H1 (cell line): ENCODE data around the gene PIGU. TPM values are rescaled to one million over a fixed set of nuclear protein-coding genes. Genes with fewer than 3 reads are reported as not detected.

Experiments
- CTCF ChIA-PET: fragments of 300-600 bp; sonication (Branson Sonifier 250); formaldehyde crosslinking; loops from one replicate; lab custom pipeline; 2021; ENCODE audit not compliant: partially characterized antibody; lab: Charles Lee
- POLR2A ChIA-PET: fragments of 300-600 bp; sonication (Branson Sonifier 250); formaldehyde crosslinking; loops from one replicate; lab custom pipeline; 2021; ENCODE audit warnings: inconsistent platforms; ENCODE audit not compliant: partially characterized antibody; lab: Charles Lee
- DNase-seq, 2 experiments: peaks; one replicate each; pipeline versions ENCODE4 v3.0.0 to v3.0.0-alpha.2; 2010 to 2022; ENCODE audit warnings: low spot score in 2 of 2, low read depth in 1 of 2, mixed read lengths in 1 of 2
- FAIRE-seq: peaks from 2 replicates; lab custom pipeline; 2011; peaks lifted over from hg19 to GRCh38; lab: Jason Lieb, UNC
- H2AFZ ChIP-seq: 2 replicates; pipeline ENCODE4 v1.8.1; 2012; ENCODE audit warnings: low read length, inconsistent platforms
- H2AK5ac ChIP-seq: 2 replicates; pipeline ENCODE4 v1.6.1; 2013; ENCODE audit warnings: low read depth, low read length
- H2BK120ac ChIP-seq: replicated peaks from 2 replicates; pipeline ENCODE3; 2013; ENCODE audit warnings: low read depth, low read length, inconsistent platforms
- H2BK12ac ChIP-seq: 2 replicates; pipeline ENCODE4 v1.6.1; 2013; ENCODE audit warnings: low read depth, low read length
- H2BK15ac ChIP-seq: 2 replicates; pipeline ENCODE4 v1.6.1; 2013; ENCODE audit warnings: low read length
- H2BK20ac ChIP-seq: 2 replicates; pipeline ENCODE4 v1.6.1; 2013; ENCODE audit warnings: low read length
- H2BK5ac ChIP-seq: 2 replicates; pipeline ENCODE4 v1.6.1; 2013; ENCODE audit warnings: low read depth, low read length
- H3K14ac ChIP-seq: 2 replicates; pipeline ENCODE4 v1.6.1; 2013; ENCODE audit warnings: inconsistent platforms; ENCODE audit not compliant: insufficient read length
- H3K18ac ChIP-seq: 2 replicates; pipeline ENCODE4 v1.6.1; 2013; ENCODE audit warnings: low read length; ENCODE audit errors: extremely low read depth
- H3K23ac ChIP-seq: 2 replicates; pipeline ENCODE4 v1.6.1; 2013; ENCODE audit warnings: inconsistent platforms; ENCODE audit not compliant: insufficient read length
- H3K23me2 ChIP-seq: 2 replicates; pipeline ENCODE4 v1.6.1; 2013; ENCODE audit warnings: low read depth, low read length
- H3K27ac ChIP-seq: 2 replicates; pipeline ENCODE4 v1.6.1; 2011; ENCODE audit warnings: low read depth, low read length, inconsistent platforms
- H3K27me3 ChIP-seq, 4 experiments: replicated peaks in 1 of 4; 1 replicate in 1 of 4; 2 replicates in 3 of 4; pipeline versions ENCODE4 v1.6.1 to v1.8.1; 2011 to 2013; ENCODE audit warnings: low read length in 3 of 4, mild to moderate bottlenecking in 3 of 4, inconsistent platforms in 2 of 4, mixed read lengths in 2 of 4, moderate library complexity in 1 of 4; ENCODE audit not compliant: control insufficient read depth in 3 of 4, insufficient read depth in 3 of 4; ENCODE audit errors: extremely low read depth in 1 of 4
- H3K36me3 ChIP-seq, 4 experiments: 2 replicates each; pipeline versions ENCODE4 v1.6.1 to v1.8.1; 2011 to 2013; ENCODE audit warnings: mild to moderate bottlenecking in 4 of 4, low read length in 3 of 4, moderate library complexity in 2 of 4, control low read depth in 1 of 4, inconsistent platforms in 1 of 4; ENCODE audit not compliant: insufficient read depth in 4 of 4, control insufficient read depth in 2 of 4
- H3K4ac ChIP-seq: replicated peaks from 2 replicates; pipeline ENCODE3; 2013; ENCODE audit warnings: low read length, low read depth, mixed read lengths, inconsistent platforms; ENCODE audit not compliant: insufficient read length
- H3K4me1 ChIP-seq, 4 experiments: replicated peaks in 1 of 4; 1 replicate in 1 of 4; 2 replicates in 3 of 4; pipeline versions ENCODE4 v1.6.1 to v1.8.1; 2011 to 2013; ENCODE audit warnings: low read length in 3 of 4, inconsistent platforms in 2 of 4, mixed read lengths in 1 of 4; ENCODE audit not compliant: insufficient read depth in 4 of 4, control insufficient read depth in 3 of 4
- H3K4me2 ChIP-seq, 2 experiments: 2 replicates each; pipeline versions ENCODE4 v1.6.1 to v1.8.1; 2011 to 2013; ENCODE audit warnings: low read depth in 2 of 2, low read length in 2 of 2, control low read depth in 1 of 2, inconsistent platforms in 1 of 2, mild to moderate bottlenecking in 1 of 2; ENCODE audit not compliant: insufficient read depth in 1 of 2
- H3K4me3 ChIP-seq, 4 experiments: fragments of 200-600, 300-600 bp in 1 of 4; sonication (generic), shearing (Covaris generic), sonication (Bioruptor Twin) in 1 of 4; 2 replicates each; pipeline versions ENCODE4 v1.5.1 to v1.8.1; 2011 to 2016; ENCODE audit warnings: low read length in 4 of 4, low read depth in 3 of 4, control low read depth in 2 of 4, inconsistent platforms in 2 of 4, mild to moderate bottlenecking in 2 of 4, mixed read lengths in 1 of 4, moderate library complexity in 1 of 4; ENCODE audit not compliant: insufficient read depth in 2 of 4; ENCODE audit errors: extremely low read depth in 1 of 4
- H3K56ac ChIP-seq: replicated peaks from 2 replicates; pipeline ENCODE3; 2013; ENCODE audit warnings: low read depth, mild to moderate bottlenecking, mixed read lengths, low read length, inconsistent platforms; ENCODE audit not compliant: insufficient read length
- H3K79me1 ChIP-seq: 2 replicates; pipeline ENCODE4 v1.6.1; 2013; ENCODE audit warnings: low read depth, low read length, control low read depth
- H3K79me2 ChIP-seq, 2 experiments: 2 replicates each; pipeline versions ENCODE4 v1.6.1 to v1.8.1; 2012 to 2013; ENCODE audit warnings: low read length in 2 of 2, mild to moderate bottlenecking in 2 of 2, inconsistent platforms in 1 of 2; ENCODE audit not compliant: insufficient read depth in 2 of 2, control insufficient read depth in 1 of 2
- H3K9ac ChIP-seq, 4 experiments: replicated peaks in 1 of 4; 1 replicate in 1 of 4; 2 replicates in 3 of 4; pipeline versions ENCODE4 v1.6.1 to v1.8.1; 2011 to 2013; ENCODE audit warnings: low read depth in 3 of 4, low read length in 3 of 4, control low read depth in 2 of 4, mild to moderate bottlenecking in 2 of 4, moderate library complexity in 2 of 4, inconsistent platforms in 1 of 4; ENCODE audit errors: extremely low read depth in 1 of 4
- H3K9me3 ChIP-seq, 2 experiments: 2 replicates each; pipeline versions ENCODE4 v1.6.1 to v1.8.1; 2012 to 2013; ENCODE audit warnings: mild to moderate bottlenecking in 2 of 2, moderate library complexity in 2 of 2, control low read depth in 1 of 2, inconsistent platforms in 1 of 2, low read depth in 1 of 2, low read length in 1 of 2, mixed read lengths in 1 of 2; ENCODE audit not compliant: insufficient read depth in 2 of 2
- H4K20me1 ChIP-seq, 2 experiments: replicated peaks in 1 of 2; 2 replicates each; pipeline versions ENCODE3 to v1.8.1; 2011 to 2013; ENCODE audit warnings: inconsistent platforms in 2 of 2, low read length in 2 of 2, mild to moderate bottlenecking in 1 of 2; ENCODE audit not compliant: insufficient read depth in 2 of 2, control insufficient read depth in 1 of 2
- H4K5ac ChIP-seq: 2 replicates; pipeline ENCODE4 v1.6.1; 2013; ENCODE audit warnings: low read length, low read depth, mixed read lengths, inconsistent platforms; ENCODE audit not compliant: insufficient read length
- H4K8ac ChIP-seq: 2 replicates; pipeline ENCODE4 v1.8.0; 2013; ENCODE audit warnings: mild to moderate bottlenecking, moderate library complexity, low read length, inconsistent platforms; ENCODE audit not compliant: insufficient read depth; ENCODE audit errors: extremely low read depth
- H4K91ac ChIP-seq: replicated peaks from 2 replicates; pipeline ENCODE3; 2013; ENCODE audit warnings: low read length, mixed read lengths, inconsistent platforms; ENCODE audit not compliant: insufficient read length
- BRCA1 ChIP-seq: IDR thresholded peaks from 2 replicates; pipeline ENCODE4 v1.6.1; 2012; ENCODE audit warnings: low read depth, low read length, improper control_type of control experiment
- CBX5 ChIP-seq: fragments of 300-800, 300-1000 bp; sonication (generic); IDR thresholded peaks from 2 replicates; pipeline ENCODE4 v1.7.1; 2016; ENCODE audit warnings: antibody characterized with exemption, low read length, low read depth
- CBX8 ChIP-seq: fragments of 300-800, 300-1000 bp; sonication (generic); IDR thresholded peaks from 2 replicates; pipeline ENCODE4 v1.7.1; 2016; ENCODE audit warnings: low read depth, low read length, borderline replicate concordance
- CHD1 ChIP-seq: IDR thresholded peaks from 2 replicates; pipeline ENCODE4 v1.6.1; 2012; ENCODE audit warnings: low read depth, low read length, improper control_type of control experiment
- CREB1 ChIP-seq: IDR thresholded peaks from 2 replicates; pipeline ENCODE4 v1.6.1; 2012; ENCODE audit warnings: inconsistent platforms
- CTBP2 ChIP-seq: IDR thresholded peaks from 2 replicates; pipeline ENCODE4 v1.7.0; 2011; ENCODE audit warnings: borderline replicate concordance, mild to moderate bottlenecking, moderate library complexity, mixed read lengths, low read length; ENCODE audit not compliant: insufficient read depth, insufficient read length
- POLR2A ChIP-seq, 2 experiments: IDR thresholded peaks; 1 replicate in 1 of 2; 2 replicates in 1 of 2; pipeline ENCODE4 v1.6.1; 2011; ENCODE audit warnings: low read depth in 2 of 2, low read length in 2 of 2, mild to moderate bottlenecking in 2 of 2; ENCODE audit errors: control extremely low read depth in 1 of 2
- SIX5 ChIP-seq: IDR thresholded peaks from 2 replicates; pipeline ENCODE4 v1.6.1; 2011; ENCODE audit warnings: mild to moderate bottlenecking, low read depth, low read length
- YY1 ChIP-seq: IDR thresholded peaks from 2 replicates; pipeline ENCODE4 v1.6.1; 2011; ENCODE audit warnings: low read depth, mild to moderate bottlenecking, low read length
- WGBS, 2 experiments: shearing (Covaris generic) in 1 of 2; methylation state at CpG; one replicate each; pipeline versions ENCODE4 v1.1.6 to v1.1.7; 2013 to 2015; ENCODE audit warnings: low lambda C conversion rate in 2 of 2, mixed read lengths in 2 of 2, inconsistent platforms in 1 of 2, low coverage in 1 of 2, missing lambda C conversion rate in 1 of 2; ENCODE audit not compliant: insufficient replicate concordance in 2 of 2, insufficient coverage in 1 of 2, insufficient read length in 1 of 2; ENCODE audit errors: extremely low coverage in 1 of 2, missing lambda C conversion rate in 1 of 2; 5-methylcytosine and 5-hydroxymethylcytosine counted together
- polyA plus RNA-seq, 7 experiments: library from polyadenylated mRNA; depleted of rRNA in 3 of 7; stranded (reverse) in 5 of 7; unstranded in 2 of 7; fragments of >200 nt in 5 of 7; fragments of 200-250 nt in 2 of 7; gene quantifications; 1 replicate in 5 of 7; 2 replicates in 1 of 7; 4 replicates in 1 of 7; pipeline versions ENCODE4 v1.2.1 to v1.2.3, GENCODE V29; 2011 to 2013; ENCODE audit warnings: missing spikeins in 2 of 7, mixed read lengths in 2 of 7
- total RNA-seq: library from RNA; stranded (reverse); fragmentation: NEBNext Ultra II Directional; extraction: Animal tissue kit (Norgen Biotek cat#: 25700); gene quantifications from 2 replicates; pipeline ENCODE4 v1.2.1, GENCODE V29; 2021
- TF ChIP-seq, protein P1 (sequence below): IDR thresholded peaks from 2 replicates; pipeline ENCODE4 v1.6.1; 2012; ENCODE audit warnings: low read length, inconsistent platforms

PIGU gene
- total and polyA plus RNA-seq, 2 of the 8 experiments (the other 6 are each of a cell fraction or from before 2014, with no cell fraction given): 28.3 to 117 TPM

DNA sequence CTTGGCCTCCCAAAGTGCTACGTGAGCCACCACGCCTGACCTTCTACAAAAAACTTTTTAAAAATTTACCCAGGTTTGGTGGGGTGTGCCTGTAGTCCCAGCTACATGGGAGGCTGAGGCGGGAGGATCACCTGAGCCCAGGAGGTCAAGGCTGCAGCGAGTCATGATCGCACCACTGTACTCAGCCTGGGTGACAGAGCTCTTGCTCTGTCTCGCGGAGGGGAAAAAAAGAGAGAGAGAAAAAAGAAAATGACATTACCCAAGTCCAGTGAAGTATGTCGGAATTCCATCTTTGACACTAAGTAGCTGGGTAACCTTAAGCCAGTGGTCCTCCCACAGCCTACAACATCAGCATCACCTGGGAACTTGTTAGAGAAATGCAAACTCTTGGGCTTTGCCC lies 137.1 kb downstream of the PIGU start:
- H4K20me1 ChIP-seq: peaks cover 2 to 7% of the 10 kb centered on the region in 2 experiments
- no peaks in the 10 kb centered on the region for H3K9me3 ChIP-seq
- no peak overlapping the region for H4K91ac ChIP-seq
- H3K4me1 ChIP-seq: peaks cover 0 to 7% (median 2%) of the 10 kb centered on the region in 4 experiments; a peak in 3 of 7 replicates
- H3K23me2 ChIP-seq: peaks cover 3% of the 10 kb centered on the region; the same call in 1 of the 2 replicates
- no peak overlapping the region for H4K5ac ChIP-seq
- no peak overlapping the region for H3K14ac ChIP-seq
- no peak overlapping the region for H2AFZ ChIP-seq
- H3K9ac ChIP-seq: no peak overlapping the region
- H3K23ac ChIP-seq: no peak overlapping the region
- no peak overlapping the region for H2BK5ac ChIP-seq
- H2BK120ac ChIP-seq: no peak overlapping the region
- H3K36me3 ChIP-seq: peaks cover 13 to 23% (median 19%) of the 10 kb centered on the region in 4 experiments
- H3K4me3 ChIP-seq: no peak overlapping the region
- H3K4me2 ChIP-seq: no peak overlapping the region
- ChIA-PET POLR2A (interaction anchor here (1.9 kb wide), 1 partner anchor 166 kb away, joined by 5 read pairs; no protein-coding TSS in a partner anchor), CTCF (interaction anchor here (0.6 to 4.9 kb wide), 12 partner anchors 9 to 248 kb away, joined by 3 to 24 read pairs (median 4); no protein-coding TSS in a partner anchor)
- H3K18ac ChIP-seq: no peak overlapping the region
- WGBS, 2 experiments: 94% methylated on average over 8 of the region's 8 CpGs; no CpG with 5 or more reads in 1 of the 2 experiments
- H3K79me1 ChIP-seq: no peaks in the 10 kb centered on the region
- DNase-seq: no peak
- no peaks in the 10 kb centered on the region for H3K27me3 ChIP-seq
- no peaks in the 10 kb centered on the region for H3K79me2 ChIP-seq
- H2BK15ac ChIP-seq: no peak overlapping the region
- no peak overlapping the region for H3K56ac ChIP-seq
- no peak overlapping the region for H4K8ac ChIP-seq
- no peak for FAIRE-seq
- no peak overlapping the region for H3K27ac ChIP-seq
- H2BK12ac ChIP-seq: no peak overlapping the region
- no peak overlapping the region for H3K4ac ChIP-seq
- H2BK20ac ChIP-seq: no peak overlapping the region
- no peak overlapping the region for H2AK5ac ChIP-seq
- TF ChIP-seq YY1: no peak
- TF ChIP-seq CHD1: no peak
- no peak for TF ChIP-seq CBX8
- no peak for TF ChIP-seq CREB1
- no peak for TF ChIP-seq SIX5
- TF ChIP-seq CTBP2: no peak
- TF ChIP-seq, protein P1, sequence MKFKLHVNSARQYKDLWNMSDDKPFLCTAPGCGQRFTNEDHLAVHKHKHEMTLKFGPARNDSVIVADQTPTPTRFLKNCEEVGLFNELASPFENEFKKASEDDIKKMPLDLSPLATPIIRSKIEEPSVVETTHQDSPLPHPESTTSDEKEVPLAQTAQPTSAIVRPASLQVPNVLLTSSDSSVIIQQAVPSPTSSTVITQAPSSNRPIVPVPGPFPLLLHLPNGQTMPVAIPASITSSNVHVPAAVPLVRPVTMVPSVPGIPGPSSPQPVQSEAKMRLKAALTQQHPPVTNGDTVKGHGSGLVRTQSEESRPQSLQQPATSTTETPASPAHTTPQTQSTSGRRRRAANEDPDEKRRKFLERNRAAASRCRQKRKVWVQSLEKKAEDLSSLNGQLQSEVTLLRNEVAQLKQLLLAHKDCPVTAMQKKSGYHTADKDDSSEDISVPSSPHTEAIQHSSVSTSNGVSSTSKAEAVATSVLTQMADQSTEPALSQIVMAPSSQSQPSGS: no peak
- no peak for TF ChIP-seq BRCA1
- TF ChIP-seq POLR2A (IDR thresholded peaks at IDR 0.05; ENCODE audit: control extremely low read depth in 1 of 2, low read depth in 2 of 2, low read length in 2 of 2): no peak
- TF ChIP-seq CBX5: no peak
